ENCODE measurements around the gene HIP1R.

The HIP1R gene

DNA sequence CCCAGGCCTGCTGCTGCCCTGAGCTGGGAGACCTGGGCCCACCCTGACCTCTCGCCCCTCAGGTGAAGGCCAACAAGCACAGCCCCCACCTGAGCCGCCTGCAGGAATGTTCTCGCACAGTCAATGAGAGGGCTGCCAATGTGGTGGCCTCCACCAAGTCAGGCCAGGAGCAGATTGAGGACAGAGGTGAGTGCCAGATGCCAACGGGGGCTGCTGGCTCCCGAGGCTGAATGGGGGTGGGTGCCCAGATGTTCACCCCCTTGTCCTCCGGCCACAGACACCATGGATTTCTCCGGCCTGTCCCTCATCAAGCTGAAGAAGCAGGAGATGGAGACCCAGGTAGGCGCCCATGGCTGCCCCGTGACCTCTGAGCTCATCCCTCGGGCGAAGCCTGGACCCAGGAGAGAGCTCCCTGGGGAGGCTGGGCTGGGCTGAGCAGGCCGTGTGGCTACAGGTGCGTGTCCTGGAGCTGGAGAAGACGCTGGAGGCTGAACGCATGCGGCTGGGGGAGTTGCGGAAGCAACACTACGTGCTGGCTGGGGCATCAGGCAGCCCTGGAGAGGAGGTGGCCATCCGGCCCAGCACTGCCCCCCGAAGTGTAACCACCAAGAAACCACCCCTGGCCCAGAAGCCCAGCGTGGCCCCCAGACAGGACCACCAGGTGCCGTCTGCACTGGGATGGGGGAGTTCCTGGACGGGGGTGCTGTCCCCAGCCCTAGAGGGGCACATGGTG is 25.8 kb downstream of the HIP1R start:
- no peak for DNase-seq (ENCODE audit: low read depth)

DNA sequence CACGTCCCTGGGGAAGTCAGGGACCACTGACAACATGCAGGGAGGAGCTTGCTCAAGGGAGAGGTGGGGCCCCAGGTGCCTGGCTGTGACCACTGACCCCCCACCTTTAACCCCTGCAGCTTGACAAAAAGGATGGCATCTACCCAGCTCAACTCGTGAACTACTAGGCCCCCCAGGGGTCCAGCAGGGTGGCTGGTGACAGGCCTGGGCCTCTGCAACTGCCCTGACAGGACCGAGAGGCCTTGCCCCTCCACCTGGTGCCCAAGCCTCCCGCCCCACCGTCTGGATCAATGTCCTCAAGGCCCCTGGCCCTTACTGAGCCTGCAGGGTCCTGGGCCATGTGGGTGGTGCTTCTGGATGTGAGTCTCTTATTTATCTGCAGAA is 26.3 kb downstream of the HIP1R start:
- no peak for DNase-seq (ENCODE audit: low read depth)

DNA sequence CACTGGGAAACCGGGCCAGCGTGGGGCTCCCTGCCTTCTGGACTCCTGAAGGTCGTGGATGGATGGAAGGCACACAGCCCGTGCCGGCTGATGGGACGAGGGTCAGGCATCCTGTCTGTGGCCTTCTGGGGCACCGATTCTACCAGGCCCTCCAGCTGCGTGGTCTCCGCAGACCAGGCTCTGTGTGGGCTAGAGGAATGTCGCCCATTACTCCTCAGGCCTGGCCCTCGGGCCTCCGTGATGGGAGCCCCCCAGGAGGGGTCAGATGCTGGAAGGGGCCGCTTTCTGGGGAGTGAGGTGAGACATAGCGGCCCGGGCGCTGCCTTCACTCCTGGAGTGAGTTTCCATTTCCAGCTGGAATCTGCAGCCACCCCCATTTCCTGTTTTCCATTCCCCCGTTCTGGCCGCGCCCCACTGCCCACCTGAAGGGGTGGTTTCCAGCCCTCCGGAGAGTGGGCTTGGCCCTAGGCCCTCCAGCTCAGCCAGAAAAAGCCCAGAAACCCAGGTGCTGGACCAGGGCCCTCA is 26.9 kb downstream of the HIP1R start:
- no peak for DNase-seq (ENCODE audit: low read depth)

DNA sequence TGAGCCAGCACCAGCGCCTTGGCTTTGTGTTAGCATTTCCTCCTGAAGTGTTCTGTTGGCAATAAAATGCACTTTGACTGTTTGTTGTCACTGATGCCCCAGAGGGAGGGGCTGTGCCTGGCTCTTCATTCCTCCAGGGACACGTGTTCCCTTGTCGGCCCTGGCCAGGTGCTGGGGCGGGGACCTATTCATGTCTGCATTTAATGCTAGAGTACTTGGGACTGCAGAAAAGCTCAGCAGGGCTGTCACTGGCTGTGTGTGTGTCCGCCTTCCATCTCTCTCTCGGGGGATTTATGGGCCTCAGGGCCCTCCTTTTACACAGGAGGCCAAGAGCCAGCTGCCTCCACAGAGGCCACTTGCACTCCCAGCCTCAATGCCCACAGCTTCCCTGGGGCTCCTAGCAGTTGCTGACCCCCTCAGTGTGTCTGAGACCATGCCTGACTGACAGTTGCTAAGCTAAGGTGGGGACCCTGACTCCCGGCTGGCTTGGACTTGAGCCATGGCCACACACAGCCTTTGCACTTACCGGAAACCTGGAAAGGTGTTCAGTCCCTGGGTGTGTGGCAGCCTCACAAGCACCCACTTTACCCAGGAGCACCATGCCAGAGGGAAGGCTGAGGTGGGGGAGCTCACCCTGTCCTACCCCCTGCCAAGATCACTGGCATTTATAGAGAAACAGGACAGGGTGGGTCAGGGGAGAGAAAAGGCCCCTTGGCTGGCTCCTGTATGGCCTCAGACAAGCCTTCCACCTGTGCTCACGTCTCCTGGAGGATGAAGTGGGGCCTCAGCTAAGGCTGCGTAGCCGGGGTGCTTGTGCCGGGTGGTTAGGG is 27.8 kb downstream of the HIP1R start:
- DNase-seq (ENCODE audit: low read depth): no peak

DNA sequence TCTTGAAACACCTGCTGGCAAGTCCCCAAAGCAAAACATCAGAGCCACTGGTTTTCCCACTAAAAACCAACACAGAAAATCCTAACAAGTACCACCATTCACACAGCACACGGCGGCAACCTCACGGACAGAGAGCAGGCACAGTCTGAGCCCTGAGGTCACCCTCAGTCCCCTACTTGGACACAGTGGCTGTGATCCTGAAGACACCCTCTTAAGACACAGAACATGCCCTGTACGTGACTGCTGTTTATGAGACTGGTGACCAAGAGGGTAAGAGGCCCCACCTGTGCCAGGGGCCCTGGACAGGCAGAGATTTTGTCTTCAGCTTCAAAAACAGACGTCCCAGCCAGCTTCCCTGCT is 29.6 kb downstream of the HIP1R start:
- no peak for DNase-seq (ENCODE audit: low read depth)

DNA sequence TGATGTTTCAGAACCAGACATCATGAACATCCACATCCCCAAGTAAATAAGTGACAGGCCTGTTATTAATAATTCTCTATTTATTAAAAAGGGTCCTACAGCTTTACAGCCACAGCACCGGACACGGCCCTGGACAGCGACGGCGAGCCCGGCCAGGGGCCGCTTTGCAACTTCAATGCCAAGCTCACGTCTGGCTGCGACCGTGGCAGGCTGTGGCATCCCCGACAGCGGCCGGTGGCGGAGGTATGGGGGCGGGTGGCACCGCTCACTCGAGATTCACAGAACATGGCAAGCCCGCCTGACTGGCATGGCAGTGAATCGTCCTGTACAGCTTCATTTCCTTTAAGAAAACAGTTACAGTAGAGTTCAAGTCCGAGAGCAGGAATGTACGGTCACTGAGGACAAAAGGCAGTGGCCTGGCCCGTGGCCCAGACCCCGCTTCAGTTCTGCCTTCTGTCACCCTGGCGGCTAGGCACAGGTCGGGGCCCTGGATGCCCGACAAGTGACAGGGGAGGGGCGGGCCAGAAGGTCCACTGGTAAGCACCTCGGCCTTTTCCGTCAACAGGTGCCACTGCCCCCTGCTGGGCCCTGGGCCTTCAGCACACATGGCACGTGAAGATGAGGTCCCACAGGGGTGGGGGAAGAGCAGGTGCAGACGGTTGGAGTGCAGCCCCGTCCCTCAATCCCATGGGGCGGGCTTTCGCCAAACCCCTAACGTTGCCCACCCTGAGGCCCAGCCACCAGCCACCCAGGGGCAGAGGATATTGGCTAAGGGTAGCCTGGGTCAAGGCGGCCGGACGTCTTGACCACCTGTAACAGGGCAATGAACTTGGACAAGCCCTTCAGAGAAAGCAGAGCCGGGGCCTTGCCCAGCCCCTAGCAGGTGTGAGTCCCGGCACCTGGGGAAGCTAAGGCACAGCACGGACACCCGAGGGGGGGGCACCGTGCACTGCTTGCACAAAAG is 30.3 kb downstream of the HIP1R start:
- no peak for DNase-seq (ENCODE audit: low read depth)

DNA sequence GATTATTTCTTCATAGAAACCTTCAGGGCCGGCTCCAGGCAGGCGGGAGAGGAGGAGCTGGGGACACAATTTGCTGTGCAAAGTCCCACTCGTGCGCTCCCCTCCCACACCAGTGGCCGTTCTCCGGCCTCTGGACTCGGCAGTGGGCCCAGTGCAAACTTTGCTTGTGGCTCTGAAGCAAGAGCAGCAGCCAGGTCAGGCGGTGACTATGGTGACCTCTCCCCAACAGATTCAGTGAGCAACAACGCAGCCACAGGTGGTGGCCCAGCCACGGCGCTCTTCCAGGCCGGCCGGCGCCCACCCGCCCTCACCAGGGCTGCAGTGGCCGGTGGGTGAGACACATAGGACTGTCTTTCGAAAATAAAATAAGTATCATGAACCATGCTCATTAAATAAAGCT is 31.1 kb downstream of the HIP1R start:
- no peak for DNase-seq (ENCODE audit: low read depth)

DNA sequence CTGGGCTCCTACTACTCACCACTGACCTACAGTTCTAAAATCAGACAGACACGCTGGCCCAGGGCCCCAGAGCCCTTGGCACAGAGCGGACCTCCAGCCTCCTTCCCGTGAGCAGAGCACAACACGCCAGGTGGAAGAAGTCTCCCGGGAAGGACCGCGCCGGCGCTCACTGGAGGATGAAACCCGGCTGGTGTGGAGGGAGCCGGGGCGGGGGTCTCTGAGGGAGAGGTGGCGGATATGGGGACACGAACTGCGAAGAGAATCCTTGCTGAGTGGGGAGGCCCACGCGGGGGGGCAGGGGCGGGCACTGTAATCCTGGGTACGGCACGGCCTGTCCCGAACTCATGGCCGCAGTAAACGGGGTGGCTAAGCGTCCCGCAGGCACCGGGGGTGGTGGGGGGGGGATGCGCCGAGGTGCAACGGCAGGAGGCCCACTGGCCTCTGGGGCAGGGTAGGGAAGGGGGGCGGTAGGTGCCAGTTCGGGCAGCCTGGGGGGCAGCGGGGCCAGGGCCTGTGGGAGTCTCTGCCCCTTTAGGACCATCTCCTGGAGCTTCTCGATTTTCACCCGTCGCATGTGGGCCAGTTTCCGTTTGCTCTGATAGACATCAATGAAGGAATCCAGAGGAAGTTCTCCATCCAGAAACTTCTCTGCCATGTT is 31.8 kb downstream of the HIP1R start:
- DNase-seq (ENCODE audit: low read depth): no peak

DNA sequence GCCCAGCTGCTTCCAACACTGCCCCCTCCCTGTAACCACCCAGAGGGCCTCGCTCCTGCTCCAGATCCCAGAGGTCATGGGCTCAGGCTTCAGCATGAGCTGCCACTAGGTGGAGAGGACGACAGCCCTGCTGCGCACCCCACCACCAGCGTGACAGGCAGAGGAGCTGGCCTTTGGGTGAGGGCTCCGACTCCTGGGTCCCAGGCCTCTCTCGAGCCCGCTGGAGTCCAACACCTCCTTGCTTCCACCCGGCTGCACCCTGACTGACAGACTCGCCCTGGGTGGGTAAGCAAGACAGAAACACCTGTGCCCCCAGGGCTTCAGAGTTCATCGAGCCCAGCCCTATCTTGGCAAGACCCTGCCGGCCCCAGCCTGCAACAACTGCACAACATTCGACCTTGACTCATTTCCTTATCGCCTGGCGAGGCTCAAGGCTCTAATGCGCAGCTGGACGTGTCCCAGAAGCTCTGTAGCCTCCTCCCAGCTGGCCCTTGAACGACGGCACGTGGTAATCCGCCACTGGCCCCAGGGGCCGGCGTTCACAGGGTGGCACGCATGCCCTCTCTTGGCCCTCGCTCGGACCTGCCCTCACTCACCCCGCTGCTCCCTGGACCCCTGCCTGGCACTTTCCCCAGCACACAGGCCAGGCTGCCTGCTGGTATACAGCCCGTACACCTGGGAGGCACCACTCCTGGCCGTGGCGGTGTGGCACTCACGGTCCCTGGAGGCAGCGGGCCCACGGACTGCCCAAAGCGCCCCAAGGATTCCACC is 32.6 kb downstream of the HIP1R start:
- no peak for DNase-seq (ENCODE audit: low read depth)

DNA sequence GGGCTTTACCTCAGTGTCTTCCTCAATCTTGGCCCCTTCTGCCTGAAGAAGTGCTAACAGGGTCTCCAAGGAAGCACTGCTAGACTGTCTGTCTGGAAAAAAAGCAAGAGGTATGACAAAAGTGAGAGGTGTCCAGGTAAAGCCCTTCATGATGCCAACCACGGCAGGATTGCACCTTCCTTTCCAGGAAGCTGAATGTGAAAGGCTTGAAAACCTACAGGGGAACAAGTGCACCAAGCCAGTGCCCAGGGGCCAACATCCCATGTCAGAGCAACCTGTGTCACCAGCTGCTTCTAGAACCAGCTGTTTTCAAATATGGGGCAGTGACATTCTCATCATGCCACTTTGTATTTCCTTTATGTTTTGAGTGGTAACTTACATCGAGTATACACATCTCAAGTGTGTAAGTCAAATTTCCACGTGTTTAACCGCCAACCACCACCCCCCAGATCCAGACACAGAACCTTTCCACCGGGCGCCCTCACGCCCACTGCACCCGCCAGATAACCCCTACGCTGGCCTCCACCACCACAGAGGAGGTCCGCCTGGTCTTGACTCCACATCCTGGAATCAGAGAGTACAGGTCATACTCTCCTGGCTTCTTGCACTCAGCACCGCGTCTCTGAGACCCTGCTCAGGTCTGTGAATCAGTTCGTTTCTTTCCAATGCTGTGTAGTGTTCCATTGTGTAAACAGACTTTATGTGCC is 33.4 kb downstream of the HIP1R start:
- DNase-seq (ENCODE audit: low read depth): no peak

DNA sequence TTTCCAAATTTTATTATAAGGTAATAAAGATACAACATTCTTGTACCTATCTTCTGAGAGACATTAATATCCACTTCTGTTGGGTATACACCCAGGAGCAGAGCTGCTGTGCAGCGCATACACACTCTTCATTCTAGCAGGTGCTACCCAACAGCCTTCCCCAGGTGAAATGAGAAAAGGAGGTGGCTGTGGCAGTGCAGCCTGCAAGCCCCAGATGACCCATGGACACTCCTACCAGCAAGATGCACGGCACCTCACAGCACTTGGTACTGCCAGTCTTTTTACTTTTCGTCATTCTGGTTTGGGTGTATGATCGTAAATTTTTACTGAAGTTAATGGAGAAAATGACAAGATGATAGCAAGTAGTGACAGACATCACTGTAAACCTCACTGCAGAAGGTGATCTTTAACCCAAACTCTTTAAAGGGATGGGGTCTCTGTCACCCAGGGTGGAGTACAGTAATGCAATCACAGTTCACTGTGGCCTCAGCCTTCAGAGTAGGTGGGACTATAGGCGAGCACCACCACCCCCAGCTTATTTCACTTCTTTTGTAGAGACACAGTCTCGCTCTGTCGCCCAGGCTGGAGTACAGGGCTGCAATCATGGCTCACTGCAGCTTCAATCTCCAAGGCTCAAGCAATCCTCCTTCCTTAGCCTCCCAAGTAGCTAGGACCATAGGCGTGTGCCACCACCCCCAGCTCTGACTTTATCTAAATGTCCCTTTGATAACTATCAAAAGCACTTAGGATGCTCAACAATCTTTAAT is 34.1 kb downstream of the HIP1R start:
- DNase-seq (ENCODE audit: low read depth): no peak

DNA sequence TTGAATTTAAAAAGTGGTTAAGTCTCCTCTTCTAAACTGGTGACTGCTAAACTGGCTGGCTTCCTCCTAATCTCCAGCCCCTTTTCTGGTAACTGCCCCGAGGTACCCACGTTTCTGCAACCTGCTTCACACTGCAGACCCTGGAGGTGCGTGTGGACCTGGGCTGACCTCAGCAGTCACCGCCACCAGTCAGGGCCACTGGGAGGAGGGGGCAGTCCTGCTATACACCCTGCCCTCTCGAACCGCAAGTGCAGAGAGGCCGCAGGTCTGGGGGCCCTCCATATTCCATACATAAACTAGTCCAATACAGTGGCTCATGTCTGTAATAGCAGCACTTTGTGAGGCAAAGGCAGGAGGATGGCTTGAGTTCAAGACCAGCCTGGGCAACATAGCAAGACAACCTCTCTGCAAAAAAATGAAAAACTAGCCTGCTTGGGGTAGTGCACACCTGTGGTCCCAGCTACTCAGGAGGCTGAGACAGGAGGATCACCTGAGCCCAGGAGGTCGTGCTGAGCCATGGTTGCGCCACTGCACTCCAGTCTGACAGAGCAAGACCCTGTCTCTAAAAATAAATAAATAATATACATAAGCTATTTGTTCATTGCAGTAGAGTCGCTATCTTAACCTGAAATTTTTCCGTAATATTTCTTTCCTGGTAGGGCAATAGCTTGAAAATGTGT is 35.0 kb downstream of the HIP1R start:
- no peak for DNase-seq (ENCODE audit: low read depth)

DNA sequence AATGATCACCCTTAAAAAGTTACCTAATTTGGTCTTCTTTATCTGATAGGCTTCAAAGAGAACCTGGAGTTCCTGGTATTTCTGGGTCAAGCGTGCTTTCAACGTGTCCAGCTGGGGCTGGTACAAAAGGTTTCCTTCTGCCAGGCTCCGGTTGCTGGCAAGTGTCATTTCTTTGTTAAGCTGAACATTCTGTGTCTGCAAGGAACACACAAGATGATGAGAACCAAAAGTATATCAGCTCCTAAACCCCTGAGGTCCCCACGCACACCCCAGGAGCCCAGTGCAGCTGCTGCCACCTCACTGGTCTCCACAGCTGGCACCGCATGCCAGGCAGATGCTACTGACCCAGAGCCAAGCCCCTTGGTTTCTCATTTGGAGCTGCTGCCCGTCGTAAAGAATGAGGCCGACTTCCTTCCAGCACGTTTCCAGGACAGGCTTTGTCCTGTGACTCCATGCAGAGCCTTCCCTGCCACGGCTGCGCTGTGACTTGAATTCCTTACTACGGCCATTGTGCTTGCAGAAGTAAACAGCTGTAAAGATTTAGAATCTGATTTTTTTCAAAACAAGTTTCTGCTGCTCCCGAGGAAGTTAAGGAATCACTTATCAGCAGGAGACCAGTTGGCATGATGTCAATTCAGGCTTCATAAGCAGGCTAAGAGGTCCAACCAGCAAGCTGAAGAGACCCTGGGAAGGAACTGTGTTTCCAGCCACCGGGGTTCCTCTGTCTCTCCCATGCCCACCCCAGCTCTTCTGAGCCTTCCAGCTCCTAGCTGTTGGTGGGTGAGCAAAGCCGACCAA is 35.8 kb downstream of the HIP1R start:
- DNase-seq (ENCODE audit: low read depth): no peak

DNA sequence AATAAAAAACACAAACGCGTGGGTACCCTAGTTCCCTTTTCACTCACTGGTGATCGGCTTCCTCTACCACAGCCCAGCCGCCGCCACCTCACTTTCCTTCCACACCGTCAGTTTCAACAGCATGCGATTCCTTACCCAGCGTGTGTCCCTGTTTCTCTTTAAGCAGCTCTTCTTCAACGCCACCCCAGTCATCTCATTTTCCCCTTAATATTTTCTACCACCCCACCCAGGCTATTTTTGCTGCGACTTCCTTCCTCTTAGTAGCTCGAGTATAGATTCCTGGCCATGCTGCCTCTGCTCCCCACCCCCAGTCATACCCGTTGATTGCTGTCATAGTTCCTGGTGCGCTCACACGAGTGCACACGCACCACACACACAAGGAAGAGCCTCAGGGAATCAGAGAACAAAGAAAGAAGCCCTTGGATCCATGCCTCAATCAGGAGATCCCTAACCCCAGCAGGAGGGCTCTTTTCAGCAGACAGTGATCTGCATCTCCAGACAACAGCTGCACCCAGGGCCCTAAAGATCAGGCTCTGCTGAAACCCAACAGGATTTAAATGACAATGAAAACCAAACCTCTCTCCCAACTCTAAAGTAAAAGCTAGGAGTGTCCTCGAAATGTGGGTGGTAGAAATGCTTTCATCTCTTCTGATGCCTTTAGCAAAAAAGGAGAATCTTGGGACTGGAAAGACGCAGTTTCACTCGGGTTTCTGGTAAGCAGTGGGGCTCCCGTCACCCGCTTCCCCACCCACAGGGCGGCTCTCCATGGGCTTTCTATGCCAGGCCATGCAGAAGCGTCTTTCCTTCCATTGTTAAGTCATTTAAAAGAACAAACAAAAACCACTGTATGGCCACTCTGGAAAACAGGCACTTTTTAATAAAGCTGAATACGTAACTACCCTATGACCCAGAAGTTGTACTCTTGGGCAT is 36.9 kb downstream of the HIP1R start:
- no peak for DNase-seq (ENCODE audit: low read depth)

DNA sequence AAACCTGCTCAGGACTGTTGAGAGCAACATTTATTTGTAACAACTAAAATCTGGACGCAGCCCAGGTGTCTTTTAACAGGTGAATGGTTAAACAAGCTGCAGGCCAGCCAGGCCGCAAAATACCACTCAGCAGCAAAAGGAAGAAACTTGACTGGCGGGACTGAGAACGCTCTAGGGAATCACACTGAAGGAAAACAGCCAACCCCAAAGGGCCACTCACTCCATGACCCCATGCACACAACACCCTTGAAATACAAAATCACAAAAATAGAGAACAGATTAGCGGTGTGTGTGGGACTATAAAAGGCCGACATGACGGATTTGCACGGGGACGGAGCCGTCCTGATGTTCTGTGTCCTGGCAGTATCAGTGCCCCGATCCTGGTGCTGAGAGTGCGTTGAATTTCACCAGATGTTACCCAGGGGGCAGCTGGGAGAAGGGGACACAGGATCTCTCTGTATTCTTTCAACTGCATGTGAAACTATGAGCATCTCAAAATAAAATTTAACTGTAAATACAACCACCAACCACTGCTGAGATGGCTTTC is 37.6 kb downstream of the HIP1R start:
- DNase-seq (ENCODE audit: low read depth): no peak

DNA sequence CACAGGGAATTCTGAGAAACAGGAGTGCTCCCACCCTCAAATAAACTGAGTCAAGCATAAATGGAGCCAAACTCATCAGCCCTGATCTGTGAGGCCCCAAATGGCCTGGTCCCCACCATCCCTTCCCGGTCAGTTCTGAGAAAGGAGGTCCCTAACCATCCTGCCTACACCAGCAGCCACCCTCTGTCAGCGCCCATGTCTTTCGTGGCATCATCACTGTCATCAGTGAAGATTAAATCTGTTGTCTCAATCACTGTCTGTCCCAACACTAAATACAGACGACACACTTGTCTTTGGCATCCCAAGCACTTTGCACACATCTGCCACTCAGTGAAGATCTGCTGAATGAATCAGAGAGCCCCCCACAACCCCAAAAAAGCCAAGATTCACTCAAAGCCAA is 38.3 kb downstream of the HIP1R start:
- DNase-seq (ENCODE audit: low read depth): no peak

DNA sequence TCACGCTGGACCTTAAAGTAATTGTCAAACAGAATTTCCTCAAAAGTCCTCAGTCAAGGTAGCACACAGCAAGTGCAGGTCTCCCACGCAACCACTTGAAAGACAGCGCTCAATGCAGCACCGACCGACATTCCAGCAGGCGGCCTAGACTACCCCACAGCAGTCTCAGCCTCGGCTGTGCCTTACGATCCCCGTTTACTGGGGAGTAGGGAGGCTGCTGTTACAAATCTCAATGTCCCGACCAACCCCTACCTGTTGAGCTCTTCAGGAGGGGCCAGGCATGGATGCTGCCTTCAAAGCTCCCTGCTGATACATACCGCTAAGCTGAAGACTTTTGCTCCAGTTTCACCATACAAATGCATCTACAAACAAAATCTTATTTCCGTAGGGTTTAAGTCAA is 38.8 kb downstream of the HIP1R start:
- no peak for DNase-seq (ENCODE audit: low read depth)
